ENCODE measurements around the gene CPS1. TPM values are rescaled to one million over a fixed set of nuclear protein-coding genes. Genes with fewer than 3 reads are reported as not detected.

The CPS1 gene
- total RNA-seq, 2 donors from 2014 or later: 3.4 to 3.5 TPM

DNA sequence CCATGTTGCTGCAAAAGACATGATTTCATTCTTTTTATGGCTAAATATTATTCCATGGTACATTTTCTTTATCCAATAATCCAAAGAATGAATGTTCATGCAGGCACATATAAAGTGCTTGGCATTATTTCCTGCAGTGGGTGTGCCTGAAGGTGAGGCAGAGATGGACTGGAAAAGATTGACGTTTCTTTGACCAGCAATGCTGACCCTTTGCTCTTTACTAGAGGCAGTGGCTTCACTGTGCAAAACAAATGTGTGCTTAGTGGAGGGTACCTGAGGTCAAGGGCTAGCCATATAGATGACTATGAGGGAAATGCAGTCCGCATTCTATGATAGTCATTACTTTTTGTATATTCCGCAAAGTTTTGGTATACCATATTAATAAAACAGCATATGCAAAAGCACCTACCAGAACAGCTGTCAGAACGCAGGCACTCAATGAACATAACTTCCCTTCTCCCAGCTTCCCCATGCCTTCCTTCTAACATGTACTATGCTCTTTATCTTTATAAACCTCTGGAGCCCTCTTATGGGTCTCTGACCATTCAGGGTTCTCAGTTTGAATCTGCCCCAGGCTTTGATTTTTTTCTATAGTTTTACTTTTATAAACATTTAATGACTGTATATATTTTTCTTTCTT is 32.6 kb upstream of the CPS1 start:
- no peak for DNase-seq (ENCODE audit: low spot score)
- no peaks in the 10 kb centered on the region for H3K27me3 ChIP-seq (replicated peaks; ENCODE audit: insufficient read depth)
- ATAC-seq (ENCODE audit: insufficient number of reproducible peaks, low FRiP score, low read depth): no peak
- TF ChIP-seq CTCF (IDR thresholded peaks at IDR 0.05): no peak
- no peak overlapping the region for H3K27ac ChIP-seq
- H3K36me3 ChIP-seq: no peaks in the 10 kb centered on the region
- no peaks in the 10 kb centered on the region for H3K4me1 ChIP-seq (ENCODE audit: control insufficient read depth in 1 of 2, low read depth in 2 of 2)
- H3K4me3 ChIP-seq: no peak overlapping the region
- no peaks in the 10 kb centered on the region for H3K9me3 ChIP-seq

GRCh38 chr2:210524533-210524932 is 31.9 kb upstream of the CPS1 start:
- TF ChIP-seq CTCF (IDR thresholded peaks at IDR 0.05): no peak
- DNase-seq (ENCODE audit: low spot score): no peak
- no peak overlapping the region for H3K4me3 ChIP-seq
- no peaks in the 10 kb centered on the region for H3K4me1 ChIP-seq (ENCODE audit: control insufficient read depth in 1 of 2, low read depth in 2 of 2)
- no peaks in the 10 kb centered on the region for H3K9me3 ChIP-seq
- no peak for ATAC-seq (ENCODE audit: insufficient number of reproducible peaks, low FRiP score, low read depth)
- H3K27ac ChIP-seq: no peak overlapping the region
- H3K27me3 ChIP-seq (replicated peaks; ENCODE audit: insufficient read depth): no peaks in the 10 kb centered on the region
- H3K36me3 ChIP-seq: no peaks in the 10 kb centered on the region

- TF ChIP-seq CTCF (IDR thresholded peaks at IDR 0.05): no peak
- Histone ChIP-seq H3K4me1 (ENCODE audit: control insufficient read depth in 1 of 2, low read depth in 2 of 2) (no peaks in the 10 kb centered on the region), H3K27me3 (replicated peaks; ENCODE audit: insufficient read depth) (no peaks in the 10 kb centered on the region), H3K4me3 (no peak overlapping the region), H3K36me3 (no peaks in the 10 kb centered on the region), H3K9me3 (no peaks in the 10 kb centered on the region), H3K27ac (no peak overlapping the region)
- ATAC-seq (ENCODE audit: insufficient number of reproducible peaks, low FRiP score, low read depth) (no peak), DNase-seq (ENCODE audit: low spot score) (no peak)
Measured at GRCh38 chr2:210527286-210527685, 29.1 kb upstream of the CPS1 start.

- H3K4me1 ChIP-seq (ENCODE audit: control insufficient read depth in 1 of 2, low read depth in 2 of 2): no peaks in the 10 kb centered on the region
- no peak overlapping the region for H3K4me3 ChIP-seq
Measured at GRCh38 chr2:210528716-210529115, 27.7 kb upstream of the CPS1 start.

DNA sequence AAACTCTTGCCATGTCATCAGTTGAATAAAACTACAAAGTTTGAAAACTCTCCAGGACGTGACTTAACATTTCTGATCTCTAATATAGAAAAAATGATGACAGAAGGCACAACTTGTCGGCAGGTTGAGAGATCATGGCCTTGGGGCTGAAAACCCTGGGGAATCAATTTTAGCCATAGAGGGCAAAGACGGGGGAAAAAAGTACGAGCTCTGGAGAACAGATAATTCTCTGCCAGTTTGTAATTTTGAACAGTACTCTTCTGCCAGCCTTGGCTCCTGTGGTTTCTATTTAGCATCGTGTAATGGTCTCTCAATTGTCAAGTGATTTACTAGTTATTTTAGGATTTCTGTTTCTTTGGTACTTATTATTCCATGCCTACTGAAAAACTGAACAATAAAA is 25.3 kb upstream of the CPS1 start:
- no peak for TF ChIP-seq CTCF (IDR thresholded peaks at IDR 0.05)
- Histone ChIP-seq H3K4me1 (ENCODE audit: control insufficient read depth in 1 of 2, low read depth in 2 of 2) (no peaks in the 10 kb centered on the region), H3K27ac (no peak overlapping the region), H3K4me3 (no peak overlapping the region), H3K9me3 (no peaks in the 10 kb centered on the region), H3K27me3 (replicated peaks; ENCODE audit: insufficient read depth) (no peaks in the 10 kb centered on the region), H3K36me3 (no peaks in the 10 kb centered on the region)
- no peak for ATAC-seq (ENCODE audit: insufficient number of reproducible peaks, low FRiP score, low read depth)
- no peak for DNase-seq (ENCODE audit: low spot score)

More at GRCh38 chr2:210528716-210529115, 27.7 kb upstream of the CPS1 start:
- H3K36me3 ChIP-seq: no peaks in the 10 kb centered on the region
- H3K9me3 ChIP-seq: no peaks in the 10 kb centered on the region
- no peak for TF ChIP-seq CTCF (IDR thresholded peaks at IDR 0.05)
- H3K27me3 ChIP-seq (replicated peaks; ENCODE audit: insufficient read depth): no peaks in the 10 kb centered on the region
- DNase-seq (ENCODE audit: low spot score) (no peak), ATAC-seq (ENCODE audit: insufficient number of reproducible peaks, low FRiP score, low read depth) (no peak)
- no peak overlapping the region for H3K27ac ChIP-seq
